Mesenchymal stem cell (in vitro differentiated cells and primary cell): ENCODE data around the gene TBCD.

Experiments
- DNase-seq: peaks from one replicate; pipeline ENCODE4 v3.0.0-alpha.2; 2013
- H2AFZ ChIP-seq: one replicate; pipeline ENCODE4 v1.6.1; 2013; ENCODE audit warnings: low read depth, mild to moderate bottlenecking, control low read depth, inconsistent platforms, low read length, moderate library complexity
- H2AK5ac ChIP-seq: 2 replicates; pipeline ENCODE4 v1.6.1; 2013; ENCODE audit warnings: low read length, moderate library complexity, mild to moderate bottlenecking, inconsistent platforms; ENCODE audit not compliant: severe bottlenecking
- H2BK120ac ChIP-seq: one replicate; pipeline ENCODE4 v1.6.1; 2013; ENCODE audit warnings: low read depth, mild to moderate bottlenecking, inconsistent platforms, low read length, moderate library complexity
- H2BK12ac ChIP-seq, 2 experiments: one replicate each; pipeline ENCODE4 v1.6.1; 2013; ENCODE audit warnings: inconsistent platforms in 2 of 2, low read length in 2 of 2, mild to moderate bottlenecking in 2 of 2, moderate library complexity in 2 of 2, control low read depth in 1 of 2
- H2BK15ac ChIP-seq: one replicate; pipeline ENCODE4 v1.6.1; 2013; ENCODE audit warnings: mild to moderate bottlenecking, low read depth, inconsistent platforms; ENCODE audit not compliant: poor library complexity, severe bottlenecking
- H2BK5ac ChIP-seq: 2 replicates; pipeline ENCODE4 v1.6.1; 2013; ENCODE audit warnings: low read depth, mild to moderate bottlenecking, low read length, control low read depth, inconsistent platforms; ENCODE audit not compliant: poor library complexity, severe bottlenecking
- H3K14ac ChIP-seq, 2 experiments: one replicate each; pipeline ENCODE4 v1.6.1; 2013; ENCODE audit warnings: inconsistent platforms in 2 of 2, low read length in 2 of 2, control low read depth in 1 of 2, mild to moderate bottlenecking in 1 of 2, moderate library complexity in 1 of 2
- H3K18ac ChIP-seq, 2 experiments: one replicate each; pipeline ENCODE4 v1.6.1; 2013; ENCODE audit warnings: inconsistent platforms in 2 of 2, low read length in 2 of 2, control low read depth in 1 of 2, low read depth in 1 of 2, mild to moderate bottlenecking in 1 of 2
- H3K23ac ChIP-seq, 2 experiments: one replicate each; pipeline ENCODE4 v1.6.1; 2013; ENCODE audit warnings: inconsistent platforms in 2 of 2, low read length in 2 of 2, mild to moderate bottlenecking in 2 of 2, moderate library complexity in 2 of 2, control low read depth in 1 of 2
- H3K27ac ChIP-seq: 2 replicates; pipeline ENCODE4 v1.5.1; 2013; ENCODE audit warnings: mild to moderate bottlenecking, moderate library complexity, low read length, control low read depth, inconsistent platforms; ENCODE audit not compliant: poor library complexity, severe bottlenecking
- H3K27me3 ChIP-seq, 2 experiments: 2 replicates each; pipeline versions ENCODE4 v1.6.1 to v1.7.0; 2013; ENCODE audit warnings: low read length in 2 of 2, mild to moderate bottlenecking in 2 of 2, moderate library complexity in 2 of 2, control low read depth in 1 of 2, inconsistent platforms in 1 of 2; ENCODE audit not compliant: control insufficient read depth in 1 of 2, insufficient read depth in 1 of 2
- H3K36me3 ChIP-seq, 2 experiments: 2 replicates each; pipeline versions ENCODE4 v1.6.1 to v1.7.0; 2013; ENCODE audit warnings: low read length in 2 of 2, control low read depth in 1 of 2, inconsistent platforms in 1 of 2, low read depth in 1 of 2, mild to moderate bottlenecking in 1 of 2; ENCODE audit not compliant: insufficient read depth in 2 of 2, control insufficient read depth in 1 of 2
- H3K4ac ChIP-seq, 2 experiments: one replicate each; pipeline ENCODE4 v1.6.1; 2013; ENCODE audit warnings: inconsistent platforms in 2 of 2, low read length in 2 of 2, mild to moderate bottlenecking in 2 of 2, moderate library complexity in 2 of 2, control low read depth in 1 of 2, low read depth in 1 of 2
- H3K4me1 ChIP-seq: 2 replicates; pipeline ENCODE4 v1.6.1; 2013; ENCODE audit warnings: low read depth, low read length, control low read depth; ENCODE audit not compliant: control insufficient read depth, insufficient read depth
- H3K4me2 ChIP-seq: 2 replicates; pipeline ENCODE4 v1.6.1; 2013; ENCODE audit warnings: low read length, mild to moderate bottlenecking, inconsistent platforms; ENCODE audit not compliant: poor library complexity, severe bottlenecking
- H3K4me3 ChIP-seq, 2 experiments: 2 replicates each; pipeline versions ENCODE4 v1.5.1 to v1.7.0; 2013; ENCODE audit warnings: low read length in 2 of 2, mild to moderate bottlenecking in 2 of 2, control low read depth in 1 of 2, low read depth in 1 of 2; ENCODE audit not compliant: insufficient read depth in 1 of 2
- H3K79me1 ChIP-seq: replicated peaks from 2 replicates; pipeline ENCODE4 v1.6.1; 2013; ENCODE audit warnings: mild to moderate bottlenecking, control low read depth, low read length, inconsistent platforms; ENCODE audit not compliant: poor library complexity, severe bottlenecking
- H3K9ac ChIP-seq: 2 replicates; pipeline ENCODE4 v1.7.0; 2013; ENCODE audit warnings: mild to moderate bottlenecking, low read length, moderate library complexity
- H3K9me3 ChIP-seq: 2 replicates; pipeline ENCODE4 v1.7.0; 2013; ENCODE audit warnings: mild to moderate bottlenecking, low read length; ENCODE audit not compliant: control insufficient read depth
- H4K8ac ChIP-seq: one replicate; pipeline ENCODE4 v1.6.1; 2013; ENCODE audit warnings: inconsistent platforms, mild to moderate bottlenecking, low read length, moderate library complexity
- H4K91ac ChIP-seq: one replicate; pipeline ENCODE4 v1.6.1; 2013; ENCODE audit warnings: mild to moderate bottlenecking, low read length, inconsistent platforms
- whole genome bisulfite sequencing: methylation state at CpG from one replicate; pipeline ENCODE4 v1.1.7; 2013; ENCODE audit warnings: mixed read lengths; 5-methylcytosine and 5-hydroxymethylcytosine counted together

Gene TBCD

GRCh38 chr17:82756166-82756565, 4.3 kb downstream of the TBCD start:
- 93% methylated on average over 7 of the region's 7 CpGs for WGBS
- Histone ChIP-seq H3K18ac (no peak overlapping the region), H3K79me1 (peaks cover 43% of the 10 kb centered on the region), H4K91ac (no peak overlapping the region), H4K8ac (no peak overlapping the region), H3K14ac (no peak overlapping the region), H3K9ac (no peak overlapping the region), H3K9me3 (no peaks in the 10 kb centered on the region), H2AK5ac (peak overlapping the region; percentile 72), H3K27me3 (no peaks in the 10 kb centered on the region), H3K36me3 (peaks cover 3 to 8% of the 10 kb centered on the region in 2 experiments), H3K4ac (no peak overlapping the region), H2AFZ (no peak overlapping the region), H3K23ac (no peak overlapping the region), H3K27ac (no peak overlapping the region), H2BK5ac (no peak overlapping the region), H3K4me2 (no peak overlapping the region), H3K4me3 (no peak overlapping the region), H3K4me1 (peaks cover 9% of the 10 kb centered on the region), H2BK12ac (no peak overlapping the region), H2BK15ac (no peak overlapping the region), H2BK120ac (no peak overlapping the region)
- DNase-seq = no peak

GRCh38 chr17:82765371-82765770, 13.5 kb downstream of the TBCD start:
- Histone ChIP-seq H2BK120ac (no peak overlapping the region), H3K79me1 (peaks cover 22% of the 10 kb centered on the region), H3K9me3 (no peaks in the 10 kb centered on the region), H4K91ac (no peak overlapping the region), H3K27me3 (no peaks in the 10 kb centered on the region), H3K4ac (no peak overlapping the region), H2AK5ac (no peak overlapping the region), H3K27ac (no peak overlapping the region), H3K14ac (no peak overlapping the region), H3K4me1 (peaks cover 4% of the 10 kb centered on the region), H3K9ac (no peak overlapping the region), H2BK12ac (no peak overlapping the region), H3K23ac (no peak overlapping the region), H2BK5ac (no peak overlapping the region), H2AFZ (no peak overlapping the region), H3K4me2 (no peak overlapping the region), H2BK15ac (no peak overlapping the region), H3K36me3 (peaks cover 26 to 37% of the 10 kb centered on the region in 2 experiments), H3K18ac (no peak overlapping the region), H3K4me3 (no peak overlapping the region), H4K8ac (no peak overlapping the region)
- 93% methylated on average over 10 of the region's 13 CpGs for WGBS
- no peak for DNase-seq

DNA sequence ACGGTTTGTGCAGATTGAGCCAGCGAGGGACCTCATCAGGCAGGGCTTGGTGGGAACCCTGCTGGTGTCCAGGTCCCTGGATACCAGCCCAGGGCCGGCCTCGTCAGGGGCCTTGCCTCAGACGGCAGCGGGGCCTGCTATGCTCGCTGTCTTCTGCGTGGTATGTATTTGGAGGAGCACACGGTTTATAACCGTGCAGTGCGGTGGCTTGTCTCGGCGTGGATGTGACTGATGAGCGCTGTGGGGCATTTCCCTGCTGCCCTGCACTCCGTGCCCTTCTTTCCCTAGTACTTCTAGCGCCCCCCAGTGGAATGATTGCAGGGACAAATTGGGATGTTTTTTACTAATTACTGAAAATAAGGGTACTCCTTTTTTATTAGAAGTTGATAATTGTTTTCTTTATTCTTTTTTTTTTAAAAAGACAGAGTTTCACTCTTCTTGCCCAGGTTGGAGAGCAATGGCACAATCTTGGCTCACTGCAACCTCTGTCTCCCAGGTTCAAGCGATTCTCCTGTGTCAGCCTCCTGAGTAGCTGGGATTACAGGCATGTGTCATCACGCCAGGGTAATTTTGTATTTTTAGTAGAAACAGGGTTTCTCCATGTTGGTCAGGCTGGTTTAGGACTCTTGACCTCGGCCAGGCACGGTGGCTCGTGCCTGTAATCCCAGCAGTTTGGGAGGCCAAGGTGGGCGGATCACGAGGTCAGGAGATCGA, 15.3 kb downstream of the TBCD start:
- H3K9me3 ChIP-seq = no peaks in the 10 kb centered on the region
- H3K4me1 ChIP-seq = peaks cover 4% of the 10 kb centered on the region
- H3K18ac ChIP-seq = no peak overlapping the region
- DNase-seq = peak; percentile 59
- H3K4me3 ChIP-seq = no peak overlapping the region
- no peak overlapping the region for H2BK5ac ChIP-seq
- H2BK15ac ChIP-seq = no peak overlapping the region
- no peak overlapping the region for H3K9ac ChIP-seq
- H3K27ac ChIP-seq = no peak overlapping the region
- H2AFZ ChIP-seq = no peak overlapping the region
- no peak overlapping the region for H4K8ac ChIP-seq
- H3K14ac ChIP-seq = no peak overlapping the region
- no peak overlapping the region for H4K91ac ChIP-seq
- H3K36me3 ChIP-seq = peaks cover 31 to 37% of the 10 kb centered on the region in 2 experiments
- H3K4ac ChIP-seq = no peak overlapping the region
- peaks cover 22% of the 10 kb centered on the region for H3K79me1 ChIP-seq
- peak overlapping the region in 1 of 2 experiments; percentile 39 for H2BK12ac ChIP-seq
- H3K27me3 ChIP-seq = no peaks in the 10 kb centered on the region
- WGBS = 90% methylated on average over 22 of the region's 24 CpGs
- no peak overlapping the region for H3K23ac ChIP-seq
- H2AK5ac ChIP-seq = no peak overlapping the region
- no peak overlapping the region for H2BK120ac ChIP-seq
- no peak overlapping the region for H3K4me2 ChIP-seq

- Histone ChIP-seq H2BK15ac (no peak overlapping the region), H2BK120ac (no peak overlapping the region), H3K79me1 (peaks cover 28% of the 10 kb centered on the region), H2BK12ac (no peak overlapping the region), H3K27ac (no peak overlapping the region), H4K91ac (no peak overlapping the region), H3K9me3 (no peaks in the 10 kb centered on the region), H3K14ac (no peak overlapping the region), H3K18ac (no peak overlapping the region), H3K36me3 (peaks cover 41 to 44% of the 10 kb centered on the region in 2 experiments), H2AFZ (no peak overlapping the region), H3K9ac (no peak overlapping the region), H3K23ac (no peak overlapping the region), H2BK5ac (no peak overlapping the region), H3K27me3 (no peaks in the 10 kb centered on the region), H3K4me3 (no peak overlapping the region), H3K4ac (no peak overlapping the region), H2AK5ac (no peak overlapping the region), H4K8ac (no peak overlapping the region), H3K4me2 (peak overlapping the region; percentile 16), H3K4me1 (peaks cover 8% of the 10 kb centered on the region)
- DNase-seq = no peak
- 99% methylated on average over 7 of the region's 7 CpGs for WGBS
Observed at GRCh38 chr17:82769041-82769440, 17.2 kb downstream of the TBCD start.
